ENCODE results near the gene RGPD8. TPM values are rescaled to one million over a fixed set of nuclear protein-coding genes. Genes with fewer than 3 reads are reported as not detected.
"Not testable (repeated sequence)": the region's sequence is repeated elsewhere in the genome, so short reads cannot be mapped to it uniquely, and the experiment has no call there.

Gene RGPD8
- polyA plus RNA-seq, 1 donor from 2014 or later, result 6.8 TPM

GRCh38 chr2:112451317-112451716 lies 17.9 kb upstream of the RGPD8 start:
- no peaks in the 10 kb centered on the region for H4K20me1 ChIP-seq (ENCODE audit: insufficient read depth)
- H3K36me3 ChIP-seq (ENCODE audit: insufficient read depth, low read length), result no peaks in the 10 kb centered on the region
- H3K9ac ChIP-seq (ENCODE audit: low read length), result no peak overlapping the region
- H3K4me2 ChIP-seq (ENCODE audit: low read length), result no peak overlapping the region
- no peak overlapping the region for H2AFZ ChIP-seq (ENCODE audit: low read depth, low read length)
- no peaks in the 10 kb centered on the region for H3K9me2 ChIP-seq (ENCODE audit: insufficient read depth, low read length)
- no peaks in the 10 kb centered on the region for H3K9me3 ChIP-seq (ENCODE audit: low read length)
- no peak overlapping the region for H3K4me3 ChIP-seq (ENCODE audit: low read length)
- no peak overlapping the region for H3K27ac ChIP-seq (ENCODE audit: low read length)
- no peaks in the 10 kb centered on the region for H3F3A ChIP-seq (ENCODE audit: insufficient read depth, low read length, poor library complexity, severe bottlenecking)
- H3K79me2 ChIP-seq (replicated peaks; ENCODE audit: insufficient read depth, low read length), result no peaks in the 10 kb centered on the region
- no peaks in the 10 kb centered on the region for H3K27me3 ChIP-seq (ENCODE audit: insufficient read depth, low read depth, low read length)
- TF ChIP-seq CTCF (IDR thresholded peaks at IDR 0.05; ENCODE audit: poor library complexity, severe bottlenecking), result no peak
- no peak for TF ChIP-seq EZH2 (IDR thresholded peaks at IDR 0.05; ENCODE audit: borderline replicate concordance, insufficient read depth, low read length, poor library complexity, severe bottlenecking)
- TF ChIP-seq SMC3 (conservative IDR thresholded peaks at IDR 0.05; ENCODE audit: poor library complexity), result no peak
- TF ChIP-seq MXI1 (conservative IDR thresholded peaks at IDR 0.05; ENCODE audit: poor library complexity, severe bottlenecking), result no peak
- TF ChIP-seq POLR2AphosphoS5 (IDR thresholded peaks at IDR 0.05), result no peak
- no peak for TF ChIP-seq TAF1 (IDR thresholded peaks at IDR 0.05; ENCODE audit: low read depth)
- TF ChIP-seq RAD21 (conservative IDR thresholded peaks at IDR 0.05), result no peak
- no peak for TF ChIP-seq REST (IDR thresholded peaks at IDR 0.05; ENCODE audit: borderline replicate concordance)
- TF ChIP-seq EP300 (conservative IDR thresholded peaks at IDR 0.05; ENCODE audit: poor library complexity, severe bottlenecking), result no peak

- no peaks in the 10 kb centered on the region for H3K27me3 ChIP-seq (ENCODE audit: insufficient read depth, low read depth, low read length)
- no peak overlapping the region for H3K9ac ChIP-seq (ENCODE audit: low read length)
- H3K79me2 ChIP-seq (replicated peaks; ENCODE audit: insufficient read depth, low read length), result no peaks in the 10 kb centered on the region
- H3K9me3 ChIP-seq (ENCODE audit: low read length), result no peaks in the 10 kb centered on the region
- no peaks in the 10 kb centered on the region for H3K36me3 ChIP-seq (ENCODE audit: insufficient read depth, low read length)
- H3K4me3 ChIP-seq (ENCODE audit: low read length), result no peak overlapping the region
- no peaks in the 10 kb centered on the region for H4K20me1 ChIP-seq (ENCODE audit: insufficient read depth)
- no peaks in the 10 kb centered on the region for H3F3A ChIP-seq (ENCODE audit: insufficient read depth, low read length, poor library complexity, severe bottlenecking)
- H3K4me2 ChIP-seq (ENCODE audit: low read length), result no peak overlapping the region
- H2AFZ ChIP-seq (ENCODE audit: low read depth, low read length), result no peak overlapping the region
- H3K27ac ChIP-seq (ENCODE audit: low read length), result no peak overlapping the region
- TF ChIP-seq SMC3 (conservative IDR thresholded peaks at IDR 0.05; ENCODE audit: poor library complexity) (no peak), EZH2 (IDR thresholded peaks at IDR 0.05; ENCODE audit: borderline replicate concordance, insufficient read depth, low read length, poor library complexity, severe bottlenecking) (no peak), TAF1 (IDR thresholded peaks at IDR 0.05; ENCODE audit: low read depth) (no peak), RAD21 (conservative IDR thresholded peaks at IDR 0.05) (no peak), CTCF (IDR thresholded peaks at IDR 0.05; ENCODE audit: poor library complexity, severe bottlenecking) (no peak), MXI1 (conservative IDR thresholded peaks at IDR 0.05; ENCODE audit: poor library complexity, severe bottlenecking) (no peak), POLR2AphosphoS5 (IDR thresholded peaks at IDR 0.05) (no peak), EP300 (conservative IDR thresholded peaks at IDR 0.05; ENCODE audit: poor library complexity, severe bottlenecking) (no peak), REST (IDR thresholded peaks at IDR 0.05; ENCODE audit: borderline replicate concordance) (no peak)
- no peaks in the 10 kb centered on the region for H3K9me2 ChIP-seq (ENCODE audit: insufficient read depth, low read length)
Measured at GRCh38 chr2:112449854-112450253, 16.4 kb upstream of the RGPD8 start.

- H3F3A ChIP-seq (ENCODE audit: insufficient read depth, low read length, poor library complexity, severe bottlenecking); H2AFZ ChIP-seq (ENCODE audit: low read depth, low read length); H3K79me2 ChIP-seq (replicated peaks; ENCODE audit: insufficient read depth, low read length); H3K4me3 ChIP-seq (ENCODE audit: low read length); H4K20me1 ChIP-seq (ENCODE audit: insufficient read depth); H3K4me2 ChIP-seq (ENCODE audit: low read length); H3K9ac ChIP-seq (ENCODE audit: low read length); H3K27me3 ChIP-seq (ENCODE audit: insufficient read depth, low read depth, low read length); H3K9me3 ChIP-seq (ENCODE audit: low read length); H3K9me2 ChIP-seq (ENCODE audit: insufficient read depth, low read length); H3K36me3 ChIP-seq (ENCODE audit: insufficient read depth, low read length); H3K27ac ChIP-seq (ENCODE audit: low read length): not testable (repeated sequence)
Measured at GRCh38 chr2:112444256-112444655, 10.8 kb upstream of the RGPD8 start.

Data from neural cell (in vitro differentiated cells).